H9 (cell line): ENCODE measurements around the gene CYP1B1. TPM values are rescaled to one million over a fixed set of nuclear protein-coding genes. Genes with fewer than 3 reads are reported as not detected.
A peak's percentile ranks its signal among the peaks of the same experiment; 100 is the strongest.

ENCODE experiments used
- DNase-seq: peaks from one replicate; pipeline ENCODE4 v3.0.0-alpha.2; 2017
- H2AFZ ChIP-seq: one replicate; pipeline ENCODE4 v1.6.1; 2013; ENCODE audit warnings: mild to moderate bottlenecking, low read length, control low read depth, moderate library complexity
- H2AK5ac ChIP-seq: 2 replicates; pipeline ENCODE4 v1.6.1; 2013; ENCODE audit warnings: low read length, control low read depth, mixed read lengths; ENCODE audit not compliant: insufficient read length
- H2BK120ac ChIP-seq: one replicate; pipeline ENCODE4 v1.6.1; 2013; ENCODE audit warnings: low read depth, mild to moderate bottlenecking, low read length, control low read depth, inconsistent platforms; ENCODE audit not compliant: poor library complexity, severe bottlenecking
- H2BK12ac ChIP-seq: 2 replicates; pipeline ENCODE4 v1.6.1; 2013; ENCODE audit warnings: low read length, control low read depth, mixed read lengths, low read depth; ENCODE audit not compliant: insufficient read length
- H2BK15ac ChIP-seq: 2 replicates; pipeline ENCODE4 v1.6.1; 2013; ENCODE audit warnings: low read depth, low read length, control low read depth
- H2BK20ac ChIP-seq: one replicate; pipeline ENCODE4 v1.6.1; 2013; ENCODE audit warnings: low read depth, mild to moderate bottlenecking, low read length, control low read depth, inconsistent platforms; ENCODE audit not compliant: poor library complexity, severe bottlenecking
- H2BK5ac ChIP-seq: 2 replicates; pipeline ENCODE4 v1.6.1; 2013; ENCODE audit warnings: low read length, control low read depth, mixed read lengths; ENCODE audit not compliant: insufficient read length
- H3K14ac ChIP-seq: 2 replicates; pipeline ENCODE4 v1.6.1; 2013; ENCODE audit warnings: low read length, control low read depth; ENCODE audit not compliant: insufficient read depth
- H3K18ac ChIP-seq: 2 replicates; pipeline ENCODE4 v1.6.1; 2013; ENCODE audit warnings: low read depth, mild to moderate bottlenecking, mixed read lengths, low read length, control low read depth; ENCODE audit not compliant: insufficient read length
- H3K23ac ChIP-seq: 2 replicates; pipeline ENCODE4 v1.6.1; 2013; ENCODE audit warnings: low read length, control low read depth, mixed read lengths, low read depth; ENCODE audit not compliant: insufficient read length
- H3K23me2 ChIP-seq: 2 replicates; pipeline ENCODE4 v1.6.1; 2013; ENCODE audit warnings: low read depth, mild to moderate bottlenecking, mixed read lengths, low read length, control low read depth; ENCODE audit not compliant: insufficient read length, poor library complexity, severe bottlenecking
- H3K27ac ChIP-seq: 2 replicates; pipeline ENCODE4 v1.5.1; 2013; ENCODE audit warnings: low read length, control low read depth, mixed read lengths, low read depth; ENCODE audit not compliant: insufficient read length
- H3K27me3 ChIP-seq: 2 replicates; pipeline ENCODE4 v1.6.1; 2013; ENCODE audit warnings: low read length, control low read depth, inconsistent platforms; ENCODE audit not compliant: insufficient read depth
- H3K4ac ChIP-seq: 2 replicates; pipeline ENCODE4 v1.6.1; 2013; ENCODE audit warnings: low read depth, mild to moderate bottlenecking, control low read depth, inconsistent platforms, low read length, moderate library complexity
- H3K4me1 ChIP-seq: 2 replicates; pipeline ENCODE4 v1.6.1; 2013; ENCODE audit warnings: low read length, control low read depth, inconsistent platforms; ENCODE audit not compliant: insufficient read depth
- H3K4me2 ChIP-seq: 2 replicates; pipeline ENCODE4 v1.6.1; 2013; ENCODE audit warnings: low read length, control low read depth, mixed read lengths; ENCODE audit not compliant: insufficient read length, insufficient read depth
- H3K56ac ChIP-seq: 2 replicates; pipeline ENCODE4 v1.6.1; 2013; ENCODE audit warnings: low read depth, mild to moderate bottlenecking, mixed read lengths, low read length, control low read depth; ENCODE audit not compliant: insufficient read length
- H3K79me1 ChIP-seq: 2 replicates; pipeline ENCODE4 v1.6.1; 2013; ENCODE audit warnings: low read depth, mild to moderate bottlenecking, moderate library complexity, low read length, control low read depth, inconsistent platforms; ENCODE audit not compliant: insufficient read depth, poor library complexity, severe bottlenecking
- H3K79me2 ChIP-seq: 2 replicates; pipeline ENCODE4 v1.6.1; 2013; ENCODE audit warnings: low read length, control low read depth, inconsistent platforms; ENCODE audit not compliant: insufficient read depth
- H3K9ac ChIP-seq: 2 replicates; pipeline ENCODE4 v1.6.1; 2013; ENCODE audit warnings: low read length, control low read depth, mixed read lengths; ENCODE audit not compliant: insufficient read length; ENCODE audit errors: extremely low read depth
- H3K9me3 ChIP-seq: one replicate; pipeline ENCODE4 v1.6.1; 2013; ENCODE audit warnings: low read depth, low read length, inconsistent platforms; ENCODE audit not compliant: control insufficient read depth
- H3T11ph ChIP-seq: one replicate; pipeline ENCODE4 v1.6.1; 2013; ENCODE audit warnings: mild to moderate bottlenecking, low read length, control low read depth, inconsistent platforms
- H4K20me1 ChIP-seq: one replicate; pipeline ENCODE4 v1.6.1; 2013; ENCODE audit not compliant: control insufficient read depth, insufficient read length, insufficient read depth
- H4K5ac ChIP-seq: 2 replicates; pipeline ENCODE4 v1.6.1; 2013; ENCODE audit warnings: low read depth, mild to moderate bottlenecking, mixed read lengths, low read length, control low read depth; ENCODE audit not compliant: insufficient read length
- H4K8ac ChIP-seq: replicated peaks from 2 replicates; pipeline ENCODE4 v1.6.1; 2013; ENCODE audit warnings: low read length, control low read depth, mixed read lengths, low read depth; ENCODE audit not compliant: insufficient read length
- H4K91ac ChIP-seq: 2 replicates; pipeline ENCODE4 v1.6.1; 2013; ENCODE audit warnings: low read depth, mild to moderate bottlenecking, moderate library complexity, mixed read lengths, low read length, control low read depth; ENCODE audit not compliant: insufficient read length
- H3K27ac Mint-ChIP-seq, 3 experiments: 2 replicates in 2 of 3; 3 replicates in 1 of 3; pipeline ENCODE4 v1.8.0; 2020 to 2021; ENCODE audit warnings: mixed read lengths in 3 of 3, mild to moderate bottlenecking in 1 of 3, moderate library complexity in 1 of 3
- H3K27me3 Mint-ChIP-seq: 2 replicates; pipeline ENCODE4 v1.8.0; 2021; ENCODE audit warnings: low read depth, mild to moderate bottlenecking, moderate library complexity, mixed read lengths
- H3K36me3 Mint-ChIP-seq, 3 experiments: 2 replicates in 2 of 3; 3 replicates in 1 of 3; pipeline ENCODE4 v1.8.0; 2020 to 2021; ENCODE audit warnings: low read depth in 3 of 3, mixed read lengths in 3 of 3; ENCODE audit not compliant: insufficient read depth in 1 of 3
- H3K4me1 Mint-ChIP-seq, 2 experiments: 2 replicates each; pipeline ENCODE4 v1.8.0; 2020; ENCODE audit warnings: mixed read lengths in 2 of 2
- H3K4me3 Mint-ChIP-seq, 2 experiments: 2 replicates in 1 of 2; 3 replicates in 1 of 2; pipeline ENCODE4 v1.8.0; 2020 to 2021; ENCODE audit warnings: mild to moderate bottlenecking in 2 of 2, mixed read lengths in 2 of 2, moderate library complexity in 1 of 2
- H3K9me3 Mint-ChIP-seq, 2 experiments: 2 replicates in 1 of 2; 3 replicates in 1 of 2; pipeline ENCODE4 v1.8.0; 2020; ENCODE audit warnings: mild to moderate bottlenecking in 2 of 2, mixed read lengths in 2 of 2, moderate library complexity in 1 of 2
- CTCF ChIP-seq: fragments of 200-600 bp; sonication (generic); conservative IDR thresholded peaks from 3 replicates; pipeline ENCODE4 v1.8.0; 2021; ENCODE audit warnings: antibody characterized with exemption, mild to moderate bottlenecking
- WGBS: extraction: QIAGEN DNeasy Blood & Tissue Kit; methylation state at CpG from one replicate; pipeline ENCODE4 v1.1.7; 2013; ENCODE audit warnings: missing lambda C conversion rate, low lambda C conversion rate, mixed read lengths; ENCODE audit not compliant: insufficient read length; ENCODE audit errors: extremely low coverage; 5-methylcytosine and 5-hydroxymethylcytosine counted together
- total RNA-seq: library from RNA; stranded (reverse); gene quantifications from 2 replicates; pipeline ENCODE4 v1.2.1, GENCODE V29; 2021

Gene CYP1B1
- total RNA-seq, 1 experiment from 2014 or later = 2.7 TPM

GRCh38 chr2:38113981-38114708 is 38.2 kb upstream of the CYP1B1 start:
- no peak overlapping the region for H2AFZ ChIP-seq
- H3T11ph ChIP-seq = no peak overlapping the region
- H3K27ac Mint-ChIP-seq = no peak overlapping the region
- H2AK5ac ChIP-seq = no peak overlapping the region
- no peak overlapping the region for H2BK120ac ChIP-seq
- H3K79me1 ChIP-seq = no peaks in the 10 kb centered on the region
- H2BK5ac ChIP-seq = no peak overlapping the region
- TF ChIP-seq CTCF = no peak
- H3K4me1 ChIP-seq = no peaks in the 10 kb centered on the region
- H3K79me2 ChIP-seq = no peaks in the 10 kb centered on the region
- H3K23me2 ChIP-seq = no peaks in the 10 kb centered on the region
- no peak overlapping the region for H3K27ac ChIP-seq
- peak overlapping the region; percentile 11 for H2BK12ac ChIP-seq
- no CpG with 5 or more reads among the region's 4 CpGs for WGBS
- no peak overlapping the region for H3K4me2 ChIP-seq
- H3K18ac ChIP-seq = no peak overlapping the region
- no peak overlapping the region for H3K23ac ChIP-seq
- no peak overlapping the region for H3K4me3 Mint-ChIP-seq
- no peak overlapping the region for H3K9ac ChIP-seq
- H3K27me3 ChIP-seq = no peaks in the 10 kb centered on the region
- H3K14ac ChIP-seq = no peak overlapping the region
- no peak overlapping the region for H4K91ac ChIP-seq
- no peak overlapping the region for H3K56ac ChIP-seq
- peaks cover 4 to 13% of the 10 kb centered on the region in 2 experiments for H3K4me1 Mint-ChIP-seq
- H2BK15ac ChIP-seq = no peak overlapping the region
- no peak overlapping the region for H2BK20ac ChIP-seq
- no peak overlapping the region for H4K8ac ChIP-seq
- no peaks in the 10 kb centered on the region for H3K9me3 ChIP-seq
- H4K5ac ChIP-seq = no peak overlapping the region
- H3K36me3 Mint-ChIP-seq = peaks cover 4 to 21% (median 10%) of the 10 kb centered on the region in 3 experiments; a peak in 5 of 7 replicates
- peaks cover 17 to 22% of the 10 kb centered on the region in 2 experiments for H3K9me3 Mint-ChIP-seq
- peaks cover 12% of the 10 kb centered on the region for H3K27me3 Mint-ChIP-seq
- no peak for DNase-seq
- H4K20me1 ChIP-seq = no peaks in the 10 kb centered on the region
- H3K4ac ChIP-seq = no peak overlapping the region
